HUES64 (cell line): ENCODE data around the gene DDAH1.

Experiments
- H3K27ac ChIP-seq: 2 replicates; pipeline ENCODE4 v1.7.0; 2013; ENCODE audit warnings: low read depth, low read length, inconsistent platforms
- H3K27me3 ChIP-seq: 2 replicates; pipeline ENCODE4 v1.6.1; 2013; ENCODE audit warnings: mild to moderate bottlenecking, low read length; ENCODE audit not compliant: insufficient read depth
- H3K36me3 ChIP-seq: 2 replicates; pipeline ENCODE4 v1.6.1; 2013; ENCODE audit warnings: mild to moderate bottlenecking, low read length; ENCODE audit not compliant: insufficient read depth
- H3K4me1 ChIP-seq: 2 replicates; pipeline ENCODE4 v1.6.1; 2013; ENCODE audit warnings: mild to moderate bottlenecking, low read length, moderate library complexity; ENCODE audit not compliant: insufficient read depth
- H3K4me3 ChIP-seq: 2 replicates; pipeline ENCODE4 v1.5.1; 2013; ENCODE audit warnings: mild to moderate bottlenecking, low read length, moderate library complexity
- H3K9ac ChIP-seq: 2 replicates; pipeline ENCODE4 v1.6.1; 2013; ENCODE audit warnings: mild to moderate bottlenecking, low read depth, low read length
- H3K9me3 ChIP-seq: 2 replicates; pipeline ENCODE4 v1.6.1; 2013; ENCODE audit warnings: low read depth, low read length; ENCODE audit not compliant: insufficient read depth
- WGBS: fragments of 150-250, 120-280 bp; methylation state at CpG from one replicate; pipeline ENCODE4 v1.1.7; 2013; ENCODE audit warnings: missing lambda C conversion rate; 5-methylcytosine and 5-hydroxymethylcytosine counted together

DDAH1 gene

GRCh38 chr1:85438353-85438752, 26.6 kb downstream of the DDAH1 start:
- Histone ChIP-seq H3K27ac (no peak overlapping the region), H3K9ac (no peak overlapping the region), H3K36me3 (no peaks in the 10 kb centered on the region), H3K4me1 (peaks cover 22% of the 10 kb centered on the region), H3K9me3 (no peaks in the 10 kb centered on the region), H3K4me3 (no peak overlapping the region), H3K27me3 (no peaks in the 10 kb centered on the region)
- WGBS: 84% methylated on average over 2 of the region's 2 CpGs

- Histone ChIP-seq H3K27me3 (no peaks in the 10 kb centered on the region), H3K9me3 (no peaks in the 10 kb centered on the region), H3K36me3 (no peaks in the 10 kb centered on the region), H3K4me1 (peaks cover 22% of the 10 kb centered on the region), H3K9ac (no peak overlapping the region), H3K4me3 (no peak overlapping the region), H3K27ac (no peak overlapping the region)
- 59% methylated on average over 3 of the region's 3 CpGs for WGBS
These were observed 27.8 kb downstream of the DDAH1 start for GRCh38 chr1:85437139-85437538.

- H3K27ac ChIP-seq: no peak overlapping the region
- H3K36me3 ChIP-seq: no peaks in the 10 kb centered on the region
- no peak overlapping the region for H3K9ac ChIP-seq
- peaks cover 8% of the 10 kb centered on the region; the same call in 1 of the 2 replicates for H3K4me1 ChIP-seq
- 85% methylated on average over 5 of the region's 5 CpGs for WGBS
- H3K9me3 ChIP-seq: no peaks in the 10 kb centered on the region
- no peaks in the 10 kb centered on the region for H3K27me3 ChIP-seq
- H3K4me3 ChIP-seq: no peak overlapping the region
These were observed 31.9 kb downstream of the DDAH1 start for GRCh38 chr1:85433096-85433495.

- no peak overlapping the region for H3K4me3 ChIP-seq
- H3K27me3 ChIP-seq: no peaks in the 10 kb centered on the region
- H3K4me1 ChIP-seq: peaks cover 4% of the 10 kb centered on the region; the same call in 1 of the 2 replicates
- 96% methylated on average over 2 of the region's 2 CpGs for WGBS
- H3K9me3 ChIP-seq: no peaks in the 10 kb centered on the region
- no peak overlapping the region for H3K9ac ChIP-seq
- no peak overlapping the region for H3K27ac ChIP-seq
- no peaks in the 10 kb centered on the region for H3K36me3 ChIP-seq
These were observed 36.4 kb downstream of the DDAH1 start for GRCh38 chr1:85428471-85429089.

- 97% methylated on average over 2 of the region's 3 CpGs for WGBS
These were observed 37.1 kb downstream of the DDAH1 start for GRCh38 chr1:85427849-85428248.

GRCh38 chr1:85427331-85427730, 37.6 kb downstream of the DDAH1 start:
- Histone ChIP-seq H3K9ac (no peak overlapping the region), H3K36me3 (no peaks in the 10 kb centered on the region), H3K4me1 (peaks cover 4% of the 10 kb centered on the region; the same call in 1 of the 2 replicates), H3K27ac (no peak overlapping the region), H3K9me3 (no peaks in the 10 kb centered on the region), H3K4me3 (no peak overlapping the region), H3K27me3 (no peaks in the 10 kb centered on the region)
- 77% methylated on average over 1 of the region's 1 CpG for WGBS

More at GRCh38 chr1:85427849-85428248, 37.1 kb downstream of the DDAH1 start:
- H3K9me3 ChIP-seq: no peaks in the 10 kb centered on the region
- H3K4me1 ChIP-seq: peaks cover 4% of the 10 kb centered on the region; the same call in 1 of the 2 replicates
- H3K27ac ChIP-seq: no peak overlapping the region
- no peaks in the 10 kb centered on the region for H3K36me3 ChIP-seq
- no peaks in the 10 kb centered on the region for H3K27me3 ChIP-seq
- H3K4me3 ChIP-seq: no peak overlapping the region
- no peak overlapping the region for H3K9ac ChIP-seq

GRCh38 chr1:85421179-85421578, 43.8 kb downstream of the DDAH1 start:
- Histone ChIP-seq H3K4me1 (no peaks in the 10 kb centered on the region), H3K27ac (no peak overlapping the region), H3K9ac (no peak overlapping the region), H3K4me3 (no peak overlapping the region), H3K36me3 (no peaks in the 10 kb centered on the region), H3K27me3 (no peaks in the 10 kb centered on the region), H3K9me3 (peaks cover 12% of the 10 kb centered on the region; the same call in 1 of the 2 replicates)
- 93% methylated on average over 1 of the region's 1 CpG for WGBS

GRCh38 chr1:85420199-85420598, 44.8 kb downstream of the DDAH1 start:
- H3K27me3 ChIP-seq: no peaks in the 10 kb centered on the region
- H3K9ac ChIP-seq: no peak overlapping the region
- H3K27ac ChIP-seq: no peak overlapping the region
- no peaks in the 10 kb centered on the region for H3K4me1 ChIP-seq
- peaks cover 12% of the 10 kb centered on the region; the same call in 1 of the 2 replicates for H3K9me3 ChIP-seq
- H3K4me3 ChIP-seq: no peak overlapping the region
- 0% methylated on average over 1 of the region's 1 CpG for WGBS
- no peaks in the 10 kb centered on the region for H3K36me3 ChIP-seq

GRCh38 chr1:85417876-85418275, 47.1 kb downstream of the DDAH1 start:
- H3K27ac ChIP-seq: no peak overlapping the region
- no peaks in the 10 kb centered on the region; the same call in 1 of the 2 replicates for H3K4me1 ChIP-seq
- H3K9me3 ChIP-seq: peaks cover 12% of the 10 kb centered on the region; the same call in 1 of the 2 replicates
- no peak overlapping the region for H3K4me3 ChIP-seq
- H3K27me3 ChIP-seq: no peaks in the 10 kb centered on the region
- no peaks in the 10 kb centered on the region for H3K36me3 ChIP-seq
- WGBS: 96% methylated on average over 3 of the region's 3 CpGs
- H3K9ac ChIP-seq: no peak overlapping the region

- H3K27ac ChIP-seq: no peak overlapping the region
- H3K9ac ChIP-seq: no peak overlapping the region
- H3K4me1 ChIP-seq: peaks cover 5% of the 10 kb centered on the region
- no peak overlapping the region for H3K4me3 ChIP-seq
- no peaks in the 10 kb centered on the region for H3K36me3 ChIP-seq
- peaks cover 12% of the 10 kb centered on the region; the same call in 1 of the 2 replicates for H3K9me3 ChIP-seq
- no peaks in the 10 kb centered on the region for H3K27me3 ChIP-seq
- 70% methylated on average over 5 of the region's 5 CpGs for WGBS
These were observed 47.9 kb downstream of the DDAH1 start for GRCh38 chr1:85417017-85417416.

GRCh38 chr1:85413169-85413568, 51.8 kb downstream of the DDAH1 start:
- no peaks in the 10 kb centered on the region for H3K9me3 ChIP-seq
- H3K27me3 ChIP-seq: no peaks in the 10 kb centered on the region
- no peak overlapping the region for H3K4me3 ChIP-seq
- no peak overlapping the region for H3K9ac ChIP-seq
- no peak overlapping the region for H3K27ac ChIP-seq
- peaks cover 18% of the 10 kb centered on the region for H3K4me1 ChIP-seq
- WGBS: 94% methylated on average over 1 of the region's 1 CpG
- H3K36me3 ChIP-seq: no peaks in the 10 kb centered on the region
